CD4-positive, alpha-beta T cell treated with Interleukin-2 at 100 ng/mL for 4 hours (primary cell): Measurements from ENCODE around the gene SLC16A11.
A peak's percentile ranks its signal among the peaks of the same experiment; 100 is the strongest.
"Not testable (repeated sequence)": the region's sequence is repeated elsewhere in the genome, so short reads cannot be mapped to it uniquely, and the experiment has no call there.

Experiments
- DNase-seq: peaks from one replicate; pipeline ENCODE4 v3.0.0-alpha.2; 2020; ENCODE audit warnings: low spot score

SLC16A11 gene

DNA sequence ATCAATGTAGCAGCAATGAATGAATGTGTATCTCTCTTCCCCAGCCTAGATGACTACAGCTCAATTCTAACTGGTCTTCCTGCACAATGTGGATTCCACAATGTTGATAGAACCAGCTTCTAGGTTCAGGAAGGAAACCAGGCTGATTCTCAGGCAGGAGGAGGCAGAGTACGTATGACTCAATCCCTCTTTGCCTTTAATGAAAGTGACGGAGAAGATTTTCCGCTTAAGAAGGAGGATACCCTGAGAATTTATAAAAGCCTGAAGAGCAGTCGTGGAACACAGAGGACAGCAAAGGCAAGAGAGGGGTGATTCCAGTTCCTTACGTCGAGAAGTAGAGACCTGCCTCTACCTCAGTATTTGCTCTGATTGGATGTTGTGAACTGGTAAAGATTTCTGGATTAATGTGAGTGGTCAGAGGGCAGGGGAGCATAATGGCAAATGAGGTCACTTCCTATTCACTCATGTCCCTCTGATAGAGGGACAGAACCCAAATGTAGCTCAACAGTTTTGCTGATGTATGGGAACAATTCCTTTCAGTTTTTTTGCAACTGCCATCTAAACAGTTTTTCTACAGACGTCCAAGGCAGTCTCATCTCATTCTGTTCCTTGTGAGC, 15.0 kb upstream of the SLC16A11 start:
- no peak for DNase-seq

GRCh38 chr17:7056386-7056785, 12.5 kb upstream of the SLC16A11 start:
- DNase-seq, result no peak

GRCh38 chr17:7050583-7050982, 6.7 kb upstream of the SLC16A11 start:
- DNase-seq, result not testable (repeated sequence)

GRCh38 chr17:7048968-7049367, 5.1 kb upstream of the SLC16A11 start:
- no peak for DNase-seq

DNA sequence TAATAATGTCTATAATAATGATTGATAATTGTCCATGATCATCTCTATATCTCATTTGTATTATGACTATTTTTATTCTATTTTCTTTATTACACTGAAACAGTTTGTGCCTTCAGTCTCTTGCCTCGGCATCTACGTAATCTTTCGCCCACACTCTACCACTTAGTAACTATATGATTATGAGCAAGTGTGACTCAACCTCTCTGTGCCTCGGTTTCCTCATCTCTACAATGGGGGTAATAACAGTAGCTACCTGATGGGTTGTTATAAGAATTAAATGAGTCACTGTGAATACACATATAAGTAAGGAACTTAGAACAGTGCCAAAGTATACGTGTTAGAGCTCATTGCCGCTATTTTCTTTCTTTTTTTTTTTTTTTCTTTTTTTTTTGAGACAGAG, 3.7 kb upstream of the SLC16A11 start:
- DNase-seq, result peak; percentile 32

DNA sequence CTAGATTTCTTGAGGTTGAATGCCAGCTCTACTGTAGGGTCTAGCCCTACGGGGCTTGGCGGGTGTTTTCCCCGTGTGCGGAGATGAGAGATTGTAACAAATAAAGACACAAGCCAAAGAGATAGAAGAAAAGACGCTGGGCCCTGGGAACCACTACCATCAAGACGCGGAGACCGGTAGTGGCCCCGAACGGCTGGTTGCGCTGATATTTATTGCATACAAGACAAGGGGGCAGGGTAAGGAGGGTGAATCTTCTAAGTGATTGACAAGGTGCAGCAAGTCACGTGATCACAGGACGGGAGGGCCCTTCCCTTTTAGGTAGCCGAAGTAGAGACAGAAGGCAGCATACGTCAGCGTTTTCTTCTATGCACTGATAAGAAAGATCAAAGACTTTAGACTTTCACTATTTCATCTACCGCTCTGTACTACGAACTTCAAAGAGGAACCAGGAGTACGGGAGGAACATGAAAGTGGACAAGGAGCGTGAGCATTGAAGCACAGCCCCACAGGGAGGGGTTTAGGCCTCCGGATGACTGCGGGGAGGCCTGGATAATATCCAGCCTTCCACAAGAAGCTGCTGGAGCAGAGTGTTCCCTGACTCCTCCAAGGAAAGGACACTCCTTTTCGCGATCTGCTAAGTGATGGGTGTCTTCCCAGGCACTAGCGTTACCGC, 3.0 kb upstream of the SLC16A11 start:
- DNase-seq, result peak; percentile 87

DNA sequence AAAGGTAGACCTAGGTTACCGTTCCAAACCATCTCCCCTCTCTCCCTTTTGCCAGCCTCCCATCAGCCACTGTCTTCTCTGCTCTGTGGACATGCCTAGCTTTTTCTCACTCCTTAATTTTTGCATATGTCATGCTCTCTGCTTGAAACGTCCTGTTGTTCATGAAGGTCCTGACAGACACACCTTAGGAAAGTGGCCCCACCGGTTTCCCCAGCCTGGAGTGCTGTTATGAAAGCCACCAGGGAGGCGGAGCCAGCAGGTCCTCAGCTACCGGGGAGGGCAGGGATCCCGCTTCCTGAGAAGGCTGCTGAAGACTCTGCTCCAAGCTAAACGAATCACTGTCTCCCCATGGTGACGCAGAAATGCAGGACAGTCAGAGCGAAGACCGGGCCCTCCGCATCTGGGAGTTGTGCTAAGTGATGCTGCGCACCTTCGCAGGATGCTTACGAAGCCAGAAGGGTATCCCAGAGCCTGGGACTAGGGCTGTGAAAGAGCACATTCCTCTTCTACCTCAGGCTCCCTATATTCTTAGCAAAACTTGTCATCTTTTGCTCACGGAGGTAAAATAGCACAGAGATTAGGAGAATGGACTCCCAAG, 2.3 kb upstream of the SLC16A11 start:
- peak; percentile 38 for DNase-seq

- DNase-seq, result peak; percentile 84
Measured at GRCh38 chr17:7045492-7046126, 1.7 kb upstream of the SLC16A11 start.

- no peak for DNase-seq
Measured at GRCh38 chr17:7043182-7043496, 753 bp downstream of the SLC16A11 start.

DNA sequence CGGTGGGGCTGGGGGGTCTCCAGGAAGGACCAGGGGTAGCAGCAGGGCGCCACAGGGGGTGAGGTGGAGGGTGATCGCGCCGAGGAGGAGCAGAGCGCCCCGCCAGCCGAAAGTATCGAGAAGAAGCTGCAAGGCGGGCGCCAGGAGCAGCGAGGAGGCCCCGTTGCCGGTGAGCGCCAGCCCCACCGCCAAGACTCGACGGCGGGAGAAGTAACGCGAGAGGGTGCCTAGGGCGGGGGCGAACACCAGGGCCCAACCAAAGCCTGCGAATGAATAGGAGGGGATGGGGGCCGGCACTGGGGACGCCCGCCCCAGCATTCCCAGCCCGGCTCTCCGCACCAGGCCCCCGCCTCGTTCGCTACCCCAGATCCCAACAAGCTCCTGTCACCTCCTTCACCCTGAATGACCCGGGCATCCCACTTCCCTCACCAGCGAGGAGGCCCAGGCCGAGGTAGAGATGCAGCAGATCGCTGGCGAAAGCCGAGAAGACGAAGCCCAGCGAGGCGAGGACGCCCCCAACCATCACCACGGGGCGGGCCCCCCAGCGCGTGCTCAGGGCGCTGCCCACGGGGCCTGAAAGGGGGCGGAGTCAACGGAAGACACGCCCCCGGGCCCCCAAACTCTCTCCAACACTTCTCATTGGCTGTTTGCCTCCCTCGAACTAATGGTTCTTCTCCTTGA, 1.3 kb downstream of the SLC16A11 start:
- peak; percentile 35 for DNase-seq

- no peak for DNase-seq
Measured at GRCh38 chr17:7041607-7042500, 2.0 kb downstream of the SLC16A11 start.

GRCh38 chr17:7039832-7040231, 4.1 kb downstream of the SLC16A11 start:
- DNase-seq, result no peak

GRCh38 chr17:7038025-7038862, 5.6 kb downstream of the SLC16A11 start:
- no peak for DNase-seq

DNA sequence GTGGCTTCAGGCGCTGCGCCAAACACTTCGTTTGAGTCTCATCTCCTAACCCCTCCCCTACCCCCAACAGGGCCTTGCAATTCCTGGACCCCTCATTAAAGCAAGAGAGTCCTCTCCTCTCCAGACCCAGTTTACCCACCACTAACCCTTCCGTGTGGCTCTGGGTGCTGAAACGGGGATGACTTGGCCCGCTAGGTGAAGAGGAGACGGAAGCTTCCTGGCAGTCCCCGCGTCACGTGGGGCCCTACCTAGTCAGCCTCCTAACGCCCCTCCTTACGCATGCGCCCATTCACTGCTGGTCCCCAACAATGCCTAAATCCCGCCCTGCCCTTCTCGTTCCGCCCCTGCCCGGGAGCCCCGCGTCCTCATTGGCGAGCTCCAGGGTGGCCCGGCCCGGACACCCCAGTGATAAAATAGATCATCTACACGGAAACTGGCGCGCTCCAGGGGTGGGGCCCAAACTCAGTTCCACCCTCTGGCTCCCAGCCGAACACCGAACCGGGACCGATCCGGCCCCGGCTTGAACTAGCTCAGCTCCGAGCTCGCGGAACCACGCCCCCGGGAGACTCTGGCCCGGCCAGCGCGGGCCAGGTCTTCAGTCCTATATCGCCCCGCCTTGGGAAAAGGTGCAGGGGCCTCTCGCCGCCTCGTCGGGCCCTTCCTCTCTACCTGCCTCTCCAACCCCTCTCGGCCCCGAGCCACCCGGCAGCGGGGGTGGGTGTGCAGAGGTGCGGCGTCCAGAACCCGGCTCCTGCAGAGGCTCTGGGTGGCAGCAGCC, 8.1 kb downstream of the SLC16A11 start, which contains the start of gene SLC16A13:
Gene SLC16A13, plus strand, starts transcription at position 425 of the 778 bp plus-strand sequence. CDS start 368 bp downstream, outside the sequence.
- peak; percentile 99 for DNase-seq

DNA sequence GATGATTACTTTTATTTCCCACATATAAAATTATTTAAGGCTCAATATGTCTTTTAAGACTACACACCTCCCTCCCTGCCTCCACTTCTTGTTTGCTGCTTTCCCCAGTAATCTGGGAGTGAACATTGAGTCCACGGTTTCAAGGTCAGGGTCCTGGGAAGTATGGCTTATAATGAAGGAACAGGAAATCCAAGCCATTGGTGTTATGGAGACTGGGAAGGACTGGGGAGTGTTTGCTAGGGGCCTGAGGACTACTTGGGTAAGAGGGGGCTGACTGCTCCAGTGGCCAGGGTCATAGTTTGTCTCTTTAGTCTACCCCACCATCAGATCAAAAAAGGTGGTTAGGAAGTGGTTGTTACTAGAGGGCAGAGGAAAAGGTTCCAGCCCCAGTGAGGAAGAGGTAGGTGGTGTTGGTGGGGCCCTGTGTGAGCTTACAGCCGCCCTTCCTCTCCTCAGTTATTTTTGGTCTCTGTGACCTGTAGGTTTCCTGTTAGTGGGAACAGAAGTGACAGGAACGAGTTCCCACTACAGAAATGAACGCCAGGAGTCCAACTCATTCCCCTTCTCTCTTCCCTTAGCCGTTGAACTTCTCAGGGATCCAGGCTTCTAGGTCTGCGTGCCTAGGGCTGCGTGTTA, 8.8 kb downstream of the SLC16A11 start:
- peak; percentile 54 for DNase-seq

DNA sequence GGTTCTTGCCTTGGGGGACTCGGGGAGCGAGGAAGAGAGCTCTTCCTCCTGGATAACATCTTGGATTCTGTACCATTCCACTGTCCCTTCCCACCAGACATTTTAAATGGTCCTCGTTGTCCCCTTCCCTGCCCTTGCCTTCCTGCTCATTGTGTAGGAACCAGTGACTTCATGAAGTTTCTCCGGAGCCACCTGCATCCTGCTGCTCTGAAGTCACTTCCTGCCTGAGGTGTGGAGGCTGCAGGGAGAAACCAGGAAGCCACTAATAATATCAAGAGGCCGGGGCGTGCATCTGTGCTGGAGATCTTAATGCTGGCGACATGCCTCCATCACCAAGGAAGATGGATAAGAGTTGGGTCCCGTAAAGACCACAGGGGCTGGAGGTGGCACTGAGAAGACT, 14.2 kb downstream of the SLC16A11 start:
- DNase-seq, result peak; percentile 42

DNA sequence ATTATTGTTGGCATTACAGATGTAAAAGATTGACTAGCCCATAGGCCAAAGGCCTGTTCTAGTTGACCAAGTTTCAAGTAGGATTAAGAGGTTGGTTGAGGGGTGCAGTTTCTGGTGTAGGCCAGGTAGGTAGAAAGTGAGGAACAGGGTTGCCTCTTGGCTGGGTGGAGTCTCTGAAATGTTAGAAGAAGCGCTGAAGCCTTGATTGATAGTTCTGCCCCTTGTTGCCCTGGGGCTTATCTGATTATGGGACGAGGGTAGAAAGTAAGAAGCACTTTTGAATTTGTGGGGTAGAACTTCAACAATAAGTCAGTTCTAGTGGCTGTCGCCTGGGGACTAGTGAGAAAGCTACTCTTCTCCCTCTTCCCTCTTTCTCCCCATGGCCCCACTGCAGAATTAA, 14.8 kb downstream of the SLC16A11 start:
- DNase-seq, result no peak

DNA sequence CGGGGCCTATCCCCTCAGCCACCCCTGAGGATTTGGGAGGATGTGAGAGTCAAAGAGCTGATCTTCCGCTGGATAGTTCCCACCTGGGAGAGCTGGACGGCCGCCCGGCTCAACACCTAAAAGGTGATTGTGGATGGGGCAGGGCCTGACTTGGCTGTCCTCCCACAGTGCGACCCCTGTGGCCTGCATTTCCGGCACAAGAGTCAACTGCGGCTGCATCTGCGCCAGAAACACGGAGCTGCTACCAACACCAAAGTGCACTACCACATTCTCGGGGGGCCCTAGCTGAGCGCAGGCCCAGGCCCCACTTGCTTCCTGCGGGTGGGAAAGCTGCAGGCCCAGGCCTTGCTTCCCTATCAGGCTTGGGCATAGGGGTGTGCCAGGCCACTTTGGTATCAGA, 16.6 kb downstream of the SLC16A11 start:
- DNase-seq, result no peak

GRCh38 chr17:7026471-7027115, 17.3 kb downstream of the SLC16A11 start:
- no peak for DNase-seq
